GM21423 (cell line): Measurements from ENCODE around the gene PRR18.

Source experiments
- ATAC-seq: cut with Tn5 transposase; IDR thresholded peaks from one replicate; pipeline ENCODE4 v1.9.1; 2021; ENCODE audit warnings: mild to moderate bottlenecking, moderate library complexity; ENCODE audit not compliant: unreplicated experiment

The PRR18 gene

DNA sequence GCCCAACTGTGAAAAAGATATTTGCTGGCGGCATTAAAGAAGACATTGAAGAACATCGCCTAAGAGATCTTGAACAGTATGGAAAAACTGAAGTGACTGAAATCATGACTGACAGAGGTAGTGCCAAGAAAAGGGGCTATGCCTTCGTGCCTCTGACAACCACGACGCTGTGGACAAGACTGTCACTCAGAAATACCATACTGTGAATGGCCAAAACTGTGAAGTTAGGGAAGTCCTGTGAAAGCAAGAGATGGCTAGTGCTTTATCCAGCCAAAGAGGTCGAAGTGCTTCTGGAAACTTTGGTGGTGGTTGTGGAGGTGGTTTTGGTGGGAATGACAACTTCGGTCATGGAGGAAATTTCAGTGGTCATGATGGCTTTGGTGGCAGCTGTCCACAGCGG is 26.7 kb upstream of the PRR18 start:
- ATAC-seq, result no peak

DNA sequence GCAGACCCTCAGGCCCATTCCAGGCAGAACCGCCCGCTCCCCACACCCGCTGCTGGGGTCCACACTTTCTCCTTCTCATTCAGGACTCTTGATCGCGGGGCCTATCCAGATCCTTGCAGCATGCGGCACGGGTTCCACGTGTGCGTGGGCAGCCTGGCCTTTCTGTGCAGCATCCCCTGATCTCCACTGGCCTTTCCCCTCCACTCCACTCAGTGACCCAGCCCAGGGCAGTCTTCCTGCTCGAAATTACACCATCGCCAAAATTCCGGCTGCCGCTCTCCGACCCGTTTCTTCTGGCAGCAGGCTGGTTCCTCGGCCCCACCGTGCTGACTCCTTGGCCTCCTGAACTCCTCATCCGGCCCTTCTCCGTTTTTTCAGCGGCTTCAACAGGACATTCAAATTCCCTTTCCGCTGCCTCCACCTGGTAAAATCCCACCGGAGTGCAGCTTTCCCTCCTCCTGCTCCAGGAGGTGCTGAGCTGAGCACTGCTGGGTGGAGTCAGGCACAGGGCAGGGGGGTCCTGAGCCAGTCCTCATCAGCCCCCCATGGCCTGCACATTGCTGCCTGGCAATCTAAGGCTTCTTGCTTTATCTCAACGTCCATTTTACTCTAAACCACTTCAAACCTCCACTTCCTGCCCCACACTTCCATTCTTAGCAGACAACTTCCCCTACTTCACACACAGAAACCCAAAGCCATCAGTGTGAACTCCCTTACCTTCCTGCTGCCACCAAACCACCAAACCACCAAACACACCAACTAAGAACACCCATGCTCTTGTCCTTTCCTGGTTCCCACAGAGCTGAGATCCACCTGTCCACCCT is 25.2 kb upstream of the PRR18 start:
- ATAC-seq, result peak; percentile 72

DNA sequence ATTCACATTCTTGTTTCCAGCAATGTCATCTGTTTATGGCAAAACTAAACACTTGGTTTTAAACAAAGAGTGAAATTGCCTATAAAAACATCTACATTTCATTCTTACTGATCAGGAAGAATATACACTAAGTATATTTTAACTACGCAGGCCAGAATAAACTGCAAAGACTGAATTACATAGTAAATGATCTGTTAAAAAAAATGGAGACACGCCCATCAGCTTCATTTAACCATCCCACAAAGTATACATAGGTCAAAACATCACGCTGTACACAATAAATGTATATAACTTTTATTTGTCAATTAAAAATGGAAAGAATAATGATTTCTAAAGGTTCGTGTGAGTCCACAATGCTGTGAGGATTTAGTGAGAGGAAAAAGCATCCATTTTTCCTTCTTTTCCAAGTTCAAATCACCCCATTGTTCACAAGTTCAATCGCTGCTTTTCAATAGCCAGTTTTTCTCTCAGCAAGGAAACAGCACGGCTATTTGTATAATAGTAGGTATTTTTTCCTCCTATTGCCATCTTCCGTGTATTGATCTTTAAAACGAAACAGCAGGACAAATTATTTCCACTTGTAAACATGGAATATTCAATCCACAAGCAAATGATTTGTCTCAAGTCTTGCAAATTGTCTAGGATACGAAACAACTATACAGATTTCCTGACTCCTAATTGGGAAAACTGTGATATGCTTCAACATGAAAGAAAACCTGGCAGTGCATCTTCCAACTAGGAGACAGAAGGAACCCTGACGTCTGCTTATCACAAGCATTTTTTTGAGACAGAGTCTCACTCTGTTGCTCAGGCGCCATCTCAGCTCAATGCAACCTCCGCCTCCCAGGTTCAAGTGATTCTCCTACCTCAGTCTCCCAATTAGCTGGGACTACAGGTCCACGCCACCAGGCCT is 23.6 kb upstream of the PRR18 start:
- ATAC-seq, result no peak

DNA sequence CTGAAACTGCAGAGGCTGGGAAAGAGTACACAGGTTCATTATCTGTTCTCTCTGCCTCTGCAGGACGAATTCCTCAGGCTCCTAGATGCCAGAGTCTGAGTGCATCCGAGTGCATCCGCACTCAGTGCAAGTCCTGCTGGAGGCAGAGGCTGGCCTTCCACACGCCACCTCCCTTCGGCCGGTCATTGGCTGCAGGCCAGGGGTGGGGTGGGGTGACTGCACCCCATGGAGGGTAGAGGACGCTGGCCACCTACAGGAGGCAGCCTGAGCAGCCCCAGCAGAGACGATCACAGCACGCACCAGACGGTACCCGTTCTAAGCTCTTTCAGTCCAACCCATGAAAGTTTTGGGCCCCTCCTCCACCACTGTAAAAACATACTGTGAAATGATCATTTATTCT is 22.4 kb upstream of the PRR18 start:
- ATAC-seq, result no peak

DNA sequence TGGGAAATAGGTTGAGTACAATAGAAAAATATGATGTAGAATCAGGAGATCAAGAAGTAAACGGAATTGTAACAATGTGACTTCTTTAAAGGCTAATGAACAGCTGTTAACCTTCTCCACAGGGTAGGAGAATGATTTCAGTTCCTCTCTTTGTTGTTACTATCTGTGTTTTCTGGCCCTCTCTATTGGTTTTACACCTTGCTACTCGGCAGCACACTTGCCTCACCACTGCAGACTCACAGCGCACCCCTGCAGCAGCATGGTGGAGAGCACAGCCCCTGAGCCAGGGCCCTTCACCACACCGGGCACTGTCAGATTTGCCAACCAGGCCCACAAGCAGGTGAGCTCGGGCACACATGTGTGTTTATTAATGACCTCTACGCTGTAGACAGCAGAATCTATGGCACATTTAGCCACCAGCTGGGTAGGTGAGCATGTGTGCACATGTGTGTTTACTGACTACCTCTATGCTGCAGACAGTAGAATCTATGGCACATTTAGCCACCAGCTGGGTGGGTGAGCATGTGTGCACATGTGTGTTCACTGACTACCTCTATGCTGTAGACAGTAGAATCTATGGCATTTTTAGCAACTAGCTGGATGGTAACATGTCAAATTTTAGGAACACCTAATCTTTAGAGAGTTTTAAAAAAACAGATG is 17.3 kb upstream of the PRR18 start:
- ATAC-seq, result peak; percentile 88

DNA sequence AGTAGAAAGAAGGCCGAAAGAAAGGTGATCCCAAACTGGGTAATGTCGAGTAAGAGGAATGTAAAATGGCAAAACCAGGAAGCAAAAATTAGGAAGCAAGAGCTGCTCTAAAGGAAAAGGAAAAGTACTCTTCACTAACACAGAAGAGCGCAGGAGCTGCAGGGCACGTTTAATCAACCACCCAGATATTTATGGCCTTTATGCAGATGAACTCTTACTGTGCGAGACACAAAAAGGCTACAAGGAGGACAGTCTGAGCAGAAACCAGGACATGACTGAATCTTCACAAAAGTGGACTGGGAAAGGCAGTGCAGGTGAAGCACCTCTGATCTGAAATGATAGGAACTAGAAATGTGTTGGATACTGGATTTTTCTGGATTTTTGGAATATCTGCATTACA is 15.2 kb upstream of the PRR18 start:
- no peak for ATAC-seq

DNA sequence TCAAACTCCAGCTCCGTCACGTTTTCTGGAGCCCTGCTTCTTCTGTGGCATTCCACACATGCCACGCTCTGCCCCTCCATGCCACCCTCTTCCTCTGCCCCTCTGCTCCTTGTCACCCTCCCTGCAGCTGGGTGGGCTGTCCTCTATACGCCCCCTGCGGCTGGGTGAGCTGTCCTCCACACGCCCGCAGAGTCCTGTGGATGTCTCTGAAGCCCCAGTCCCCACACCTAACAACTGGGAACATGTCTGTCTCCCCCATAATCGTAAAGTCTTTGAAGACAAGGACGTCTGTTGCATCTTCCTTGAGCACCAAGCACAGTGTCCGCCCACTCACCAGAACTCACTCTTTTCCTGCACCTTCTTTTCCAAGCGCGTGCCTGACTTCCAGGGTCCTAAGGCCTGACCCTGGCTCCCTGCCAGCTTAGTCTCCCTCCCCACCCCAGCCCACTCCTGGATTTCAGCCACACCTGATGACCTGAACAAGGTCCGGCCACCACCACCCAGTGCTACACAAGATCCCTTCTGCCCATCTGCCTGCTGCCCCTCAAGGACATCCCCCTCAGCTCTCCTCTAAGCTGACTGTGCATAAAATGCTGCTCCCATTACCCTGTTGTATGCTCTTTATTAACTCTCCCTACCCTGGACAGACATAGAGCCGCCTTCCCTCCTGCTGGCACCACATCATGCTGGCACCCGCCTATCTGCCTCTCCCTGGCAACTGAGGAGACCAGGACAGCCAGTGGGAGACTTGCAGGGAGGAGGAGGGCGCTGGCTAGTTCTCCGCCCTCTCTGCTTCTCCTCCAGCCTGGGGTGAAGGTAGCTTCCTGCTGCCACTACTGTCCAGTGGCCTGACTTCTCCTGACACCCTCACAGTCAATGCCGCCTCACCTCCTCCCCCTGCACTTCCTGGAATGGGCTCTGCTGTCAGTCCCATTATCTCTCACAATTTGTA is 10.7 kb upstream of the PRR18 start:
- no peak for ATAC-seq

DNA sequence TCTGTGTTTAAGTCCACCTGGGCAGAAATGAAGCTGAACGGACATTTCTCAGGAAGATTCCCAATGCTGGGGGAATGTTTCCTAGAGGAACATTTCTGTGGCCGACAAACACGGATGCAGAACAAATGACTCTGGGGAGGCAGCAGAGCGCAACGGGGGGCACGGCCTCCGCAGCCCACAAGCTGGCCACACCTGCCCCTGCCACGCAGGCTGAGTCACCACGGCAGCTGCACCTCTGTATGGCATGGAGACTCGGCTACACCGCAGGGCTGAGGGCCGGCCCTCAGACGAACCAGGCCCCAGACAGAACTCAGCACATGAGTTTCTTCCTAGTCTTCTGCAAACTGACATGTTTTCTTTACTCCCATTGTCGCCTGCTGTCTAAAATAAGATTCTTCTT is 10.0 kb upstream of the PRR18 start:
- ATAC-seq, result no peak

DNA sequence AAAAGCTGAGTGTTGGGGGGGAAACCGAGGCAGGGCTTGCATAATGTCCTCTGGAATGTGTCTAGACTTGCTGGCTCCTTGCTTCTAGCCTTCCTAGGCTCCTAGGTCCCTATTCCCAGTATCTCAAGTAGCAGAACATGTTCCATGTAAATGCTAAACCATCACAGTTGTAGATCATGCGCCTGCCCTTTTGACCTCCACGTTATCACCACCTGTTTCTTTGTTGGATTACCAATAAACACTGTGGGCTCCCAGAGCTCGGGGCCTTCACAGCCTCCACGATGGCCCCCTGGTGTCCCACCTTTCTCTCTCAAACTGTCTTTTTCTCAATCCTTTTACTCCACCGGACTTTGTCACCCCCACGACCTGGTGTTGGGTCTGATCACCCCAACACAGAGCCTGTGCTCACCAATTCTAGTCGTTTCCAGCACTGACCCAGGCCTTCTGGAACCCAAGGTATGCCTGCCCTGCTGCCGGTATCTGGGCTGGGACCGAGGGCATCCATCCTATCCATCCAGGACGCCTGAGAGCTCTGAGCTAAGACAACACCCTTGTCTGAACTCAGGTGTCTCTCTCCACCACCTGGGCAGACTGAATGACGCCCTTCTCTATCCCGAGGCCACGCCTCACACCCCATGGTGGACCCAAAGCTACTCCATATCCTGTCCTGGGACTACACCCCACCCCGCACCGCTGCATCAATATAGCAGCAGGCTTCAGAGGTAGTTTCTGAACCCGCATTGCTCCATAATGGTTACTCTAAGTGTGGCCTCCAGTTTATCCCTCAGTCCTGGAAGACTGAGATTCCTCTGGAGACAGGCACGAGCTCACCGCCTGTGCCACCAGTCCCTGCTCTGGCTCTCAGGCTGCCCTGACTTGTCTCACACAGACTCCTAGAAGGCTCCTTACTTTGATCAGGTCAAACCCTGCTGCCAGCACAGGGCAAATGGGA is 9.3 kb upstream of the PRR18 start:
- ATAC-seq, result no peak

DNA sequence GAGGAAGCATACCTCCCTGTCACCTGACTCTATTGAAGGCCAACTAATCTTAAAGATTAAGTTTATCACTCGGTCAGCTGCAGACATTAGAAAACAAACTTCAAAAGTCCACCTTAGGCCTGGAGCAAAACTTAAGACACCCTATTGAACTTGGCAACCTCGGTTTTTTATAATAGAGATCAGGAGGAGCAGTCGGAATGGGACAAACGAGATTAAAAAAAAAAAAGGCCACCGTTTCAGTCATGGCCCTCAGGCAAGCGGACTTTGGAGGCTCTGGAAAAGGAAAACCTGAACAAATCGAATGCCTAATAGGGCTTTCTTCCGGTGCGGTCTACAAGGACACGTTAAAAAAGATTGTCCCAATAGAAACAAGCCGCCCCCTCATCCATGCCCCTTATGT is 7.2 kb upstream of the PRR18 start:
- no peak for ATAC-seq

DNA sequence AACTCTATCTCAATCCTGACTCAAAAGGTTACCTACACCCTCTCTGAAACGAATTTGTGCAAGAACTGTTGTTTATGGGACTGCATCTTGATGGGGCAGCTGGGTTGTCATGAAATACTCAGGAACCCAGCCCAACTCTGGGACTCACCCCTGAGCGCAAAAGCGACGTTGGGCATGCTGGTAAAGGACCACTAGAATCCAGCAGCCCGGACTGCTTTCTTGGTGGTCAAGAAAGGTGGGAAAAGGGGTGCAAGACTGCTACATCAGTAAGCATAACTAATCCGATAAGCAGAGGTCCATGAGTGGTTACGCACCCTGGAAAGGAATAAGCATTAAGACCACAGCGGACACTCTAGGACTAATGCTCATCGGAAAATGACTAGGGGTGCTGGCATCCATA is 6.3 kb upstream of the PRR18 start:
- ATAC-seq, result no peak

DNA sequence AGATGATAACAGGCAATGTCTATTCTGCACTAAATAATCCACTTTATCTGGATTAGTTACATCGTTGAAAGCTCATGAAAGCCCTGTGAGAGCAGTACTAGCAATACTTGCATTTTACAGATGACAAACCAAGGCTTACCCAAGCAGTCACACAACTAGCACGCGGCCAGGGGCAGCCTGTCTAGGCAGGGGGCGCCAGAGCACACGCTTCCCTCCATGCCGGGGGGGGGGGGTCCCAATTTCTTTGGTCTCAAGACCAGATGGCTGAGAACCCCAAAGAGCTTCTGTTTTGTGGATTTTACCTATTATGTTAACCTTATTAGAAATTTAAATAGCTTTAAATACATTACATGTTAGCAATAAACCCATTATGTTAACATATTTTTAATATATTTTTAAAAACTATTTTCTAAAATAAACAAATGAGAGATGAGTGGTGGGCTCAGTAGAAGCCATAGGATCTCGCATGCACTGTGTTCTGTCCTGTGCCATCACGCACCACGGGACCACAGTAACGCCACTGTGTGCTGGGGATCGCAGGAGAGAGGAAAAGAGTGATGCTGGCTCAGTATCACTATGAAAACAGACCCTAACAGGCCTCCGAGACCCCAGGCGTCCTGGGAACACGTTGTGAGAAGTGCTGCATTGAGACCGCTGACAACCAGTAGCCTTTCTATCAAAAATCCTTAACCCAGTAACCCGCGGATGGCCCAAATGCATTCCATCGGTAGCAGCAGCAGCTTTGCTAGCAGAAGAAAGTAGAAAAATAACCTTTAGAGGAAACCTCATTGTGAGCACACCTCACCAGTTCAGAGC is 5.3 kb upstream of the PRR18 start:
- peak; percentile 72 for ATAC-seq

DNA sequence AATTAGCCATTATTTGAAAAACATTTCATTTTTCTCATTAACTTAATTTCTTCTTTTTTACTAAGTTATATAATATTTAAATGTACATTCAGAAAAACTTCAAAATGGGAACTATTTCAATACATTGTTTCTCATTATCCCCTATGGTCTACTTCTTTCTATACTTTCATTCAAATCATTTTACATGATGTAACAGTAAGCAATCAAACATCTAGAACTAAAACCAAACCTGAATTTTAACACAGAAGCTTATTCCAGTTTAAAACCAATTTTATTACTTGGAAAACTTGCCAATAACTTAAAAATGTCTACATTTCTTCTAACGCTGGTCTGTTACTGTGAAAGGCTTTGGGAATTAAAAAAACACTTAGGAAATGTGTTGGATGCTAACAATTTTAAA is 4.6 kb upstream of the PRR18 start:
- ATAC-seq, result no peak

DNA sequence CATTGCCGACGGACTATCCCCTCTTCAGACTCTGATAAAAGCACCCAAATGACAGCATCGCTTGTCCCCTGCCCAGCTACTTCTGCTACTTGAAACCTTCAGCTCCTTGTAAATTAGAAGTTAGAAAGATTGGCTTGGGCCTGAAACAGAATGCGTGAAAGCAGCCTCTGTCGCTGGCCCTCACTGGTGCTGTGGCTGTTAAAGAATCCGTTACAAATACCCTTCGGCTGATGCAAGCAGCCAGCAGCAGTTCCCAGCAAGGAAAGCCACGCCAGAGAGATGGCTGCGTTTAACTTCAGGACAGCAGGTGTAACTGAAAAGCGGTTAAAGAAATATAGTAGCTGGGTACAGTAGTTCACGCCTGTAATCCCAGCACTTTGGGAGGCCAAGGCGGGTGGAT is 2.4 kb upstream of the PRR18 start:
- ATAC-seq, result no peak

DNA sequence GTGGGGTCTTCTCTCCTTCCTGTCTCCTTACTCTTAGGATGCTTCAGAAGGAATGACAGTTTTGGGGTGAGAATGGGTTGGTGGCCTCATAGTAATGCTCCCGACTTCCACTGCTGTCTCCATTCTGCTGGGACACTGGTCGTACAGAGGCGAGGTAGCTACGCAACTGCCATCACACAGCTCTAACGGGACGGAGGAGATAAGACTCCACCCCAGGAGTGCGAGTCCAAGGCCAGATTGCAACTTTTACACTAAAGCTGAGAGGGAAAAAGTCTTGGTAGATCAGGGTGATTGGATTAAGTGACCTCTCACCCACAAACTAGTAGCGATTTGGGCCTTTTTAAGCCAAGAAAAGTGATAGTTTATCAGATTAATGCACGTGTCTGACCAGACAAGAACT is 1.8 kb upstream of the PRR18 start:
- ATAC-seq, result no peak

DNA sequence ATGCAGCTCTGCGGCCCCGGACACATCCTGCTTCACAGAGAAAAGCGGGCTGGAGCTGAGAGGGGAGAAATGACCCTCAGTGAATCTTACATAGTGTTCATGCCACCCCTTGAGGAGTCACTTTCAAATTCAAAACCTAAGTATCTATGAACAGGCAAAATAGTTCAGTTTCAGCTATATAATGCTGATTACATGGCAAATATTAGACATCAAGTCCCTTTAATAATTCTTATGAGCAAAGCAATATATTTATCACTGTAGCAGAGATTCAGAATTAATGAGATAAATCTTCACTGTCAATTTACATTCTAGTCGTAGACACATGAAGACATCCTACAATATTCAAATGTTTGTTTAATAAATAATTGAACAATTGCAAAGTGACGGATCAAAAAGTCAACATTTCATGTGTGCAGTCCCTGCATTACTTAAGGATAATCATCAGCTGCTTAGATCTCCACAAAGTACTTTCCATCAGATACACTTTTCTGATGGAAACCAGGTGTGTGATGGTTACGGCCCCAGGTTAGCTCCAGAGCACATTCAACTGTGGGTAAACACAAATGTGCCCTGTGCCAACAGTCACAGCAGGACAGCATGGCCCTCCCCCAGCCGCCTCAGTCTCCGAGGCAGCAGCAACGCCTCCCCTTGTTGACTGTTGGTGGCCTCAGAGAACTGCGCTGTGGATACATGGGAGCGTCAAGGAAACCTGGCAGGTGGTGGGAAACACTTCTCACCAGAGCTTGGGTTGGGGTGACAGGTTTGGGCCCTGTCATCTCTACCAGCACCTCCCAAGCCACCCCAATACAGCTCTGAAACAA is 787 bp upstream of the PRR18 start:
- ATAC-seq, result no peak
